Measurements from ENCODE around the gene INTS6.

INTS6 gene

GRCh38 chr13:51456510-51456909, 3.7 kb upstream of the INTS6 start:
- CTCF ChIA-PET, result interaction anchor here (0.6 to 1.8 kb wide), 3 partner anchors 19 to 330 kb away, joined by 3 to 8 read pairs (median 3); no protein-coding TSS in a partner anchor
- 100% methylated on average over 11 of the region's 13 CpGs for whole genome bisulfite sequencing (ENCODE audit: insufficient coverage)
- POLR2A ChIA-PET, result no interaction called here
- no peak overlapping the region for H3K4me3 ChIP-seq (ENCODE audit: control insufficient read depth in 1 of 7, extremely low read depth in 1 of 7, insufficient read depth in 4 of 7, low read depth in 2 of 7, low read length in 6 of 7)
- H3K36me3 ChIP-seq (ENCODE audit: control insufficient read depth in 4 of 4, insufficient read depth in 4 of 4, low read length in 3 of 4), result peaks cover 0 to 16% (median 7%) of the 10 kb centered on the region in 4 experiments
- peaks cover 0 to 9% (median 0%) of the 10 kb centered on the region in 5 experiments for H3K9me3 ChIP-seq (ENCODE audit: control extremely low read depth in 1 of 5, control insufficient read depth in 4 of 5, insufficient read depth in 2 of 5, low read depth in 1 of 5, low read length in 4 of 5)
- no peaks in the 10 kb centered on the region for H3K27me3 ChIP-seq (replicated peaks in 2 of 5; ENCODE audit: control insufficient read depth in 4 of 5, insufficient read depth in 5 of 5, low read length in 4 of 5)
- no peak overlapping the region for H3K27ac ChIP-seq (ENCODE audit: insufficient read depth in 1 of 2, low read depth in 1 of 2, low read length in 2 of 2, poor library complexity in 1 of 2, severe bottlenecking in 2 of 2)
- H3K4me1 ChIP-seq (ENCODE audit: control extremely low read depth in 1 of 4, control insufficient read depth in 4 of 4, insufficient read depth in 4 of 4, low read length in 3 of 4), result peaks cover 13 to 22% (median 16%) of the 10 kb centered on the region in 4 experiments
- DNase-seq, result no peak

GRCh38 chr13:51455532-51455931, 2.7 kb upstream of the INTS6 start:
- Histone ChIP-seq H3K27ac (ENCODE audit: insufficient read depth in 1 of 2, low read depth in 1 of 2, low read length in 2 of 2, poor library complexity in 1 of 2, severe bottlenecking in 2 of 2) (peak overlapping the region in 1 of 2 experiments; percentile 11), H3K27me3 (replicated peaks in 2 of 5; ENCODE audit: control insufficient read depth in 4 of 5, insufficient read depth in 5 of 5, low read length in 4 of 5) (no peaks in the 10 kb centered on the region), H3K9me3 (ENCODE audit: control extremely low read depth in 1 of 5, control insufficient read depth in 4 of 5, insufficient read depth in 2 of 5, low read depth in 1 of 5, low read length in 4 of 5) (peaks cover 0 to 9% (median 0%) of the 10 kb centered on the region in 5 experiments), H3K4me3 (ENCODE audit: control insufficient read depth in 1 of 7, extremely low read depth in 1 of 7, insufficient read depth in 4 of 7, low read depth in 2 of 7, low read length in 6 of 7) (peak overlapping the region in 3 of 7 experiments; percentile 22 to 89 (median 71)), H3K4me1 (ENCODE audit: control extremely low read depth in 1 of 4, control insufficient read depth in 4 of 4, insufficient read depth in 4 of 4, low read length in 3 of 4) (peaks cover 13 to 31% (median 23%) of the 10 kb centered on the region in 4 experiments), H3K36me3 (ENCODE audit: control insufficient read depth in 4 of 4, insufficient read depth in 4 of 4, low read length in 3 of 4) (peaks cover 0 to 16% (median 7%) of the 10 kb centered on the region in 4 experiments)
- CTCF ChIA-PET, result interaction anchor here (0.7 to 1.8 kb wide), 6 partner anchors 16 to 343 kb away, joined by 3 to 8 read pairs (median 3); no protein-coding TSS in a partner anchor
- POLR2A ChIA-PET, result no interaction called here
- 98% methylated on average over 9 of the region's 9 CpGs for WGBS (ENCODE audit: insufficient coverage)
- no peak for DNase-seq

- Histone ChIP-seq H3K9me3 (ENCODE audit: control extremely low read depth in 1 of 5, control insufficient read depth in 4 of 5, insufficient read depth in 2 of 5, low read depth in 1 of 5, low read length in 4 of 5) (peaks cover 0 to 9% (median 0%) of the 10 kb centered on the region in 5 experiments), H3K27ac (ENCODE audit: insufficient read depth in 1 of 2, low read depth in 1 of 2, low read length in 2 of 2, poor library complexity in 1 of 2, severe bottlenecking in 2 of 2) (peak overlapping the region; percentile 96 to 98), H3K27me3 (replicated peaks in 2 of 5; ENCODE audit: control insufficient read depth in 4 of 5, insufficient read depth in 5 of 5, low read length in 4 of 5) (no peaks in the 10 kb centered on the region), H3K4me3 (ENCODE audit: control insufficient read depth in 1 of 7, extremely low read depth in 1 of 7, insufficient read depth in 4 of 7, low read depth in 2 of 7, low read length in 6 of 7) (peak overlapping the region; percentile 53 to 89 (median 79)), H3K36me3 (ENCODE audit: control insufficient read depth in 4 of 4, insufficient read depth in 4 of 4, low read length in 3 of 4) (peaks cover 0 to 21% (median 11%) of the 10 kb centered on the region in 4 experiments), H3K4me1 (ENCODE audit: control extremely low read depth in 1 of 4, control insufficient read depth in 4 of 4, insufficient read depth in 4 of 4, low read length in 3 of 4) (peaks cover 13 to 40% (median 27%) of the 10 kb centered on the region in 4 experiments)
- POLR2A ChIA-PET, result interaction anchor here (0.6 to 4.6 kb wide), 11 partner anchors 9 to 324 kb away, joined by 3 to 33 read pairs (median 6); partner anchors contain the start of gene WDFY2
- DNase-seq, result no peak
- CTCF ChIA-PET, result interaction anchor here (0.8 to 2.4 kb wide), 14 partner anchors 8 to 349 kb away, joined by 3 to 11 read pairs (median 4); no protein-coding TSS in a partner anchor
- WGBS (ENCODE audit: insufficient coverage), result 6% methylated on average over 12 of the region's 13 CpGs
Observed at GRCh38 chr13:51453959-51454703, 1.3 kb upstream of the INTS6 start.

GRCh38 chr13:51453207-51453958, 547 bp upstream of the INTS6 start:
- Histone ChIP-seq H3K9me3 (ENCODE audit: control extremely low read depth in 1 of 5, control insufficient read depth in 4 of 5, insufficient read depth in 2 of 5, low read depth in 1 of 5, low read length in 4 of 5) (peaks cover 0 to 9% (median 0%) of the 10 kb centered on the region in 5 experiments), H3K27me3 (replicated peaks in 2 of 5; ENCODE audit: control insufficient read depth in 4 of 5, insufficient read depth in 5 of 5, low read length in 4 of 5) (no peaks in the 10 kb centered on the region), H3K27ac (ENCODE audit: insufficient read depth in 1 of 2, low read depth in 1 of 2, low read length in 2 of 2, poor library complexity in 1 of 2, severe bottlenecking in 2 of 2) (peak overlapping the region; percentile 96 to 98), H3K4me1 (ENCODE audit: control extremely low read depth in 1 of 4, control insufficient read depth in 4 of 4, insufficient read depth in 4 of 4, low read length in 3 of 4) (peaks cover 13 to 42% (median 30%) of the 10 kb centered on the region in 4 experiments), H3K36me3 (ENCODE audit: control insufficient read depth in 4 of 4, insufficient read depth in 4 of 4, low read length in 3 of 4) (peaks cover 0 to 20% (median 10%) of the 10 kb centered on the region in 4 experiments), H3K4me3 (ENCODE audit: control insufficient read depth in 1 of 7, extremely low read depth in 1 of 7, insufficient read depth in 4 of 7, low read depth in 2 of 7, low read length in 6 of 7) (peak overlapping the region; percentile 53 to 89 (median 79))
- CTCF ChIA-PET, result interaction anchor here (0.6 to 2.4 kb wide), 16 partner anchors 9 to 350 kb away, joined by 3 to 11 read pairs (median 4); no protein-coding TSS in a partner anchor
- DNase-seq, result peak; percentile 89 to 97 (median 96)
- WGBS (ENCODE audit: insufficient coverage), result 0% methylated on average over 40 of the region's 80 CpGs
- POLR2A ChIA-PET, result interaction anchor here (0.6 to 4.6 kb wide), 22 partner anchors 9 to 348 kb away, joined by 3 to 33 read pairs (median 5); partner anchors contain the start of gene WDFY2

- no peaks in the 10 kb centered on the region for H3K27me3 ChIP-seq (replicated peaks in 2 of 5; ENCODE audit: control insufficient read depth in 4 of 5, insufficient read depth in 5 of 5, low read length in 4 of 5)
- POLR2A ChIA-PET, result interaction anchor here (0.6 to 4.6 kb wide), 5 partner anchors 133 to 344 kb away, joined by 3 to 33 read pairs (median 5); partner anchors contain the start of gene WDFY2
- H3K4me3 ChIP-seq (ENCODE audit: control insufficient read depth in 1 of 7, extremely low read depth in 1 of 7, insufficient read depth in 4 of 7, low read depth in 2 of 7, low read length in 6 of 7), result peak overlapping the region; percentile 83 to 96 (median 90)
- H3K36me3 ChIP-seq (ENCODE audit: control insufficient read depth in 4 of 4, insufficient read depth in 4 of 4, low read length in 3 of 4), result peaks cover 2 to 20% (median 10%) of the 10 kb centered on the region in 4 experiments
- H3K27ac ChIP-seq (ENCODE audit: insufficient read depth in 1 of 2, low read depth in 1 of 2, low read length in 2 of 2, poor library complexity in 1 of 2, severe bottlenecking in 2 of 2), result peak overlapping the region; percentile 90 to 92
- peaks cover 0 to 9% (median 0%) of the 10 kb centered on the region in 5 experiments for H3K9me3 ChIP-seq (ENCODE audit: control extremely low read depth in 1 of 5, control insufficient read depth in 4 of 5, insufficient read depth in 2 of 5, low read depth in 1 of 5, low read length in 4 of 5)
- peaks cover 13 to 42% (median 29%) of the 10 kb centered on the region in 4 experiments for H3K4me1 ChIP-seq (ENCODE audit: control extremely low read depth in 1 of 4, control insufficient read depth in 4 of 4, insufficient read depth in 4 of 4, low read length in 3 of 4)
- DNase-seq, result peak; percentile 76 to 87 (median 85)
- CTCF ChIA-PET, result interaction anchor here (0.9 to 2.7 kb wide), 5 partner anchors 12 to 346 kb away, joined by 3 to 13 read pairs (median 3); no protein-coding TSS in a partner anchor
- WGBS (ENCODE audit: insufficient coverage), result 0% methylated on average over 17 of the region's 92 CpGs
Observed at GRCh38 chr13:51451467-51452360, 1.1 kb downstream of the INTS6 start.

- peaks cover 13 to 42% (median 29%) of the 10 kb centered on the region in 4 experiments for H3K4me1 ChIP-seq (ENCODE audit: control extremely low read depth in 1 of 4, control insufficient read depth in 4 of 4, insufficient read depth in 4 of 4, low read length in 3 of 4)
- H3K36me3 ChIP-seq (ENCODE audit: control insufficient read depth in 4 of 4, insufficient read depth in 4 of 4, low read length in 3 of 4), result peaks cover 2 to 15% (median 7%) of the 10 kb centered on the region in 4 experiments
- POLR2A ChIA-PET, result interaction anchor here (0.6 to 4.6 kb wide), 4 partner anchors 134 to 345 kb away, joined by 3 to 33 read pairs (median 8); partner anchors contain the start of gene WDFY2
- no peaks in the 10 kb centered on the region for H3K27me3 ChIP-seq (replicated peaks in 2 of 5; ENCODE audit: control insufficient read depth in 4 of 5, insufficient read depth in 5 of 5, low read length in 4 of 5)
- peak overlapping the region; percentile 65 to 96 (median 88) for H3K4me3 ChIP-seq (ENCODE audit: control insufficient read depth in 1 of 7, extremely low read depth in 1 of 7, insufficient read depth in 4 of 7, low read depth in 2 of 7, low read length in 6 of 7)
- peaks cover 0 to 3% (median 0%) of the 10 kb centered on the region in 5 experiments for H3K9me3 ChIP-seq (ENCODE audit: control extremely low read depth in 1 of 5, control insufficient read depth in 4 of 5, insufficient read depth in 2 of 5, low read depth in 1 of 5, low read length in 4 of 5)
- DNase-seq, result no peak
- peak overlapping the region; percentile 78 to 92 for H3K27ac ChIP-seq (ENCODE audit: insufficient read depth in 1 of 2, low read depth in 1 of 2, low read length in 2 of 2, poor library complexity in 1 of 2, severe bottlenecking in 2 of 2)
- WGBS (ENCODE audit: insufficient coverage), result no CpG with 5 or more reads among the region's 5 CpGs
- CTCF ChIA-PET, result interaction anchor here (0.9 to 2.7 kb wide), 5 partner anchors 11 to 346 kb away, joined by 3 to 13 read pairs (median 4); no protein-coding TSS in a partner anchor
Observed at GRCh38 chr13:51451134-51451466, 1.7 kb downstream of the INTS6 start.

Data from common myeloid progenitor, CD34-positive (primary cell).